IPS-18a (cell line): ENCODE data around the gene TENT4A.

Source experiments
- H3K27ac ChIP-seq: one replicate; pipeline ENCODE4 v1.5.1; 2013; ENCODE audit warnings: low read length
- H3K27me3 ChIP-seq: one replicate; pipeline ENCODE4 v1.6.1; 2013; ENCODE audit warnings: mild to moderate bottlenecking, low read length; ENCODE audit not compliant: control insufficient read depth, insufficient read depth
- H3K36me3 ChIP-seq: one replicate; pipeline ENCODE4 v1.6.1; 2013; ENCODE audit warnings: low read depth, low read length; ENCODE audit not compliant: control insufficient read depth
- H3K4me1 ChIP-seq: one replicate; pipeline ENCODE4 v1.6.1; 2013; ENCODE audit warnings: low read depth, low read length; ENCODE audit not compliant: control insufficient read depth
- H3K4me3 ChIP-seq: one replicate; pipeline ENCODE4 v1.5.1; 2013; ENCODE audit warnings: low read length
- H3K9ac ChIP-seq: one replicate; pipeline ENCODE4 v1.6.1; 2013; ENCODE audit warnings: mild to moderate bottlenecking, low read length, moderate library complexity
- H3K9me3 ChIP-seq: one replicate; pipeline ENCODE4 v1.6.1; 2013; ENCODE audit warnings: low read depth, low read length; ENCODE audit not compliant: control insufficient read depth

Gene TENT4A

GRCh38 chr5:6736106-6736505 is 22.9 kb downstream of the TENT4A start:
- H3K4me1 ChIP-seq, result no peaks in the 10 kb centered on the region
- no peak overlapping the region for H3K4me3 ChIP-seq
- H3K36me3 ChIP-seq, result peaks cover 16% of the 10 kb centered on the region
- H3K9ac ChIP-seq, result no peak overlapping the region
- no peak overlapping the region for H3K27ac ChIP-seq
- no peaks in the 10 kb centered on the region for H3K27me3 ChIP-seq
- H3K9me3 ChIP-seq, result no peaks in the 10 kb centered on the region

DNA sequence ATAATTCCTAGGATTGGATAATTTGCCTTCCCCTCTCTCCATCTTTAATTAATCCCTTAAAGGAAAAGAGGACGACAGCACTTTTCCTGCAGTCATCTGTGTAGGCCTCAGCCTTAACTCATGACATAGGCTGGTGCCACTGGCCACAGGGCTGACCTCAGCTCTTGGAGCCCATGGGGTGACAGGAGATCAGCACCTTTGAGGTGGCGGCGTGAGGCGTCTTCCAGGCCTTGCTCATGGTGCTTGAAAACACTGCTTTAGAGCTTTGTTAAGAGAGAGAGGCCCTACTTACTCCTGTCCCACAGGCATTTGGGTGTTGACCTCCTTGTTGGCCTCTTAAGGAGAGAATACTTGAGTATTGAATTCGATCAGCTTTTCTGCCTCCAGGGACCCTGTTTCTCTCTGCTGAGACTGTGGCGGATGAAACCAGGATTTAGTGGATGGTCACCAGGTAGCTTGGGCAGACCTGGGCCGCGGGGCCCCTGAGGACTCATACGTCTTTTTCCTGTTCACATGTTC is 23.4 kb downstream of the TENT4A start:
- peaks cover 16% of the 10 kb centered on the region for H3K36me3 ChIP-seq
- no peaks in the 10 kb centered on the region for H3K4me1 ChIP-seq
- no peaks in the 10 kb centered on the region for H3K9me3 ChIP-seq
- no peak overlapping the region for H3K9ac ChIP-seq
- no peak overlapping the region for H3K4me3 ChIP-seq
- H3K27ac ChIP-seq, result no peak overlapping the region
- no peaks in the 10 kb centered on the region for H3K27me3 ChIP-seq

- H3K4me1 ChIP-seq, result no peaks in the 10 kb centered on the region
- H3K27ac ChIP-seq, result no peak overlapping the region
- no peaks in the 10 kb centered on the region for H3K9me3 ChIP-seq
- no peak overlapping the region for H3K9ac ChIP-seq
- no peak overlapping the region for H3K4me3 ChIP-seq
- H3K36me3 ChIP-seq, result peaks cover 17% of the 10 kb centered on the region
- no peaks in the 10 kb centered on the region for H3K27me3 ChIP-seq
Observed at GRCh38 chr5:6737043-6737941, 24.1 kb downstream of the TENT4A start.

GRCh38 chr5:6739603-6740002 is 26.4 kb downstream of the TENT4A start:
- Histone ChIP-seq H3K9ac (no peak overlapping the region), H3K27ac (no peak overlapping the region), H3K27me3 (no peaks in the 10 kb centered on the region), H3K4me3 (no peak overlapping the region), H3K36me3 (peaks cover 26% of the 10 kb centered on the region), H3K4me1 (no peaks in the 10 kb centered on the region), H3K9me3 (no peaks in the 10 kb centered on the region)

DNA sequence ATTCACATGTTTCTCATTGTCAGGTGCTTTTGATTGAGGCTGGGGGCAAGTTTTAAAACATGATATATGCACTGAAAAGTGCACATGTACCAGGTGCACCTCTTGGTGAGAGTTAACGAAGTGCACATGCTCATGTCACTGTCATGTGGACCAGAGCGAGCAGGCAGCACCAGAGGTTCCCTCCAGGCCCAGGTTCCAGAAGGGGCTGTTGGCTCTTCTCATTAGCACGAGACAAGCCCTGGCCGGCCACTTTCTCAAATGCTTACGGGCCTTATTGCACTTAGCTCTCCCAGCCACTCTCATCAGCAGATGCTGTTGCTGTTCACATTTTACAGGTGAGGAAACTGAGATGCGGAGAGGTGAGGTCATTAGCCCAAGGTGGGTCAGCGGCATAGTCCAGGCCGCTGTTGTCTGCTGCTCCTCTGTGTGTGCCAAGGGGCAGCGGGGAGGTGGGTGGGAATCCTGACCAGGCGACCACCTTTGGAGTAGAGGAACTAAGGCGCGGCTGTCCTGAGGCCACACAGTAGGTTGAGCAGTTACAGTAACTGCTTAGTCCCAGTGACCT is 27.4 kb downstream of the TENT4A start:
- no peaks in the 10 kb centered on the region for H3K27me3 ChIP-seq
- no peaks in the 10 kb centered on the region for H3K9me3 ChIP-seq
- no peak overlapping the region for H3K4me3 ChIP-seq
- H3K4me1 ChIP-seq, result no peaks in the 10 kb centered on the region
- no peak overlapping the region for H3K9ac ChIP-seq
- H3K36me3 ChIP-seq, result peaks cover 28% of the 10 kb centered on the region
- H3K27ac ChIP-seq, result no peak overlapping the region

GRCh38 chr5:6742081-6742758 is 29.0 kb downstream of the TENT4A start:
- Histone ChIP-seq H3K27me3 (no peaks in the 10 kb centered on the region), H3K9me3 (no peaks in the 10 kb centered on the region), H3K4me1 (no peaks in the 10 kb centered on the region), H3K27ac (no peak overlapping the region), H3K4me3 (no peak overlapping the region), H3K36me3 (peaks cover 44% of the 10 kb centered on the region), H3K9ac (no peak overlapping the region)

GRCh38 chr5:6743161-6743560 is 29.9 kb downstream of the TENT4A start:
- H3K4me3 ChIP-seq, result no peak overlapping the region
- peaks cover 43% of the 10 kb centered on the region for H3K36me3 ChIP-seq
- H3K27me3 ChIP-seq, result no peaks in the 10 kb centered on the region
- H3K27ac ChIP-seq, result no peak overlapping the region
- no peaks in the 10 kb centered on the region for H3K4me1 ChIP-seq
- no peak overlapping the region for H3K9ac ChIP-seq
- H3K9me3 ChIP-seq, result no peaks in the 10 kb centered on the region

DNA sequence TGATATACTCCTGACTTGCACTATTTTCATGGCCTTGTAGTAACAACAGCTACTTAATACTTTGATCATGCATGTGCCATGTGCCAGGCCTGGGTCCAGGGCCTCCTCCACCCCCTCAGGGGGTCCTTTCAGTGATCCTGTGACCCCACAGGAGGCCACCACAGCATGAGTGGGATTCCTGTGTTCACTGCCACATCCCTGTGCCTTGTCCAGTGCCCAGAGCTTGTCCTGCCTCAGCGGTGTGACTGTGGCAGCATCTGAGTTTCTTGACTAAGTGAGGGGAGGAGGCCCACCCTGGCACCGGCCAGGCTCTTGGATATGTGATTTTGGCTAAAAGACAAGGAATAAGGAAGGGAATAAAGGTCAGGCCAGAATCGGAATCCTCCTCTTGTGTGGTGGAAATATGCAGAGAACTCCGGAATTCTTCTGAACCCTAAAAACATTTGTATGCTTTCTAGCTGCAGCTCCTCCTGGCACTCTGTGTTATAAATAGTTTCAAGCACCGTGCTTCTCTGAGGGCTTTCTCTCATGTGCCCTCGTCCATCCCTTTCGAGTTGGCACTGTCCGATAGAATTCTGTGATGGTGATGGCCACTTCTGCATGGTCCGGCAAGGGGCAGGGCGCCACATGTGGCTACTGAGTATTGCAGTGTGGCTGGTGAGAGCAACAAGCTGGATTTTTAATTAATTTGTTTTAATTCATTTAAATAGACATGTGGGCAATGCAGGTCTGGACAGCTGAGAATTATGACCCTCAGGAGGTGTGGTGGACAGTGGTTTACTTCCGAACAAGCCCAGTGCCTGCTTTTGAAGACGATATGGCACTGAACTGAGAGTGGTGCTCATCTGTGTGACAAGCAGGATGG is 31.8 kb downstream of the TENT4A start:
- Histone ChIP-seq H3K4me1 (no peaks in the 10 kb centered on the region), H3K27ac (no peak overlapping the region), H3K27me3 (no peaks in the 10 kb centered on the region), H3K4me3 (no peak overlapping the region), H3K9ac (no peak overlapping the region), H3K36me3 (peaks cover 41% of the 10 kb centered on the region), H3K9me3 (no peaks in the 10 kb centered on the region)

- Histone ChIP-seq H3K27me3 (no peaks in the 10 kb centered on the region), H3K9me3 (no peaks in the 10 kb centered on the region), H3K4me3 (no peak overlapping the region), H3K36me3 (peaks cover 46% of the 10 kb centered on the region), H3K27ac (no peak overlapping the region), H3K4me1 (no peaks in the 10 kb centered on the region), H3K9ac (no peak overlapping the region)
Observed at GRCh38 chr5:6745706-6746222, 32.5 kb downstream of the TENT4A start.

- Histone ChIP-seq H3K9me3 (no peaks in the 10 kb centered on the region), H3K4me3 (no peak overlapping the region), H3K4me1 (no peaks in the 10 kb centered on the region), H3K27ac (no peak overlapping the region), H3K36me3 (peaks cover 51% of the 10 kb centered on the region), H3K9ac (no peak overlapping the region), H3K27me3 (no peaks in the 10 kb centered on the region)
Observed at GRCh38 chr5:6746244-6746643, 33.0 kb downstream of the TENT4A start.

- H3K9me3 ChIP-seq, result no peaks in the 10 kb centered on the region
- H3K27ac ChIP-seq, result no peak overlapping the region
- H3K4me1 ChIP-seq, result no peaks in the 10 kb centered on the region
- peaks cover 58% of the 10 kb centered on the region for H3K36me3 ChIP-seq
- H3K9ac ChIP-seq, result no peak overlapping the region
- H3K27me3 ChIP-seq, result no peaks in the 10 kb centered on the region
- H3K4me3 ChIP-seq, result no peak overlapping the region
Observed at GRCh38 chr5:6747103-6747502, 33.9 kb downstream of the TENT4A start.
